GM03348 (cell line): Measurements from ENCODE around the gene SEC24D.
A peak's percentile ranks its signal among the peaks of the same experiment; 100 is the strongest.

Experiments
- DNase-seq: peaks from one replicate; pipeline ENCODE4 v3.0.0; 2012; ENCODE audit warnings: low spot score

The SEC24D gene

DNA sequence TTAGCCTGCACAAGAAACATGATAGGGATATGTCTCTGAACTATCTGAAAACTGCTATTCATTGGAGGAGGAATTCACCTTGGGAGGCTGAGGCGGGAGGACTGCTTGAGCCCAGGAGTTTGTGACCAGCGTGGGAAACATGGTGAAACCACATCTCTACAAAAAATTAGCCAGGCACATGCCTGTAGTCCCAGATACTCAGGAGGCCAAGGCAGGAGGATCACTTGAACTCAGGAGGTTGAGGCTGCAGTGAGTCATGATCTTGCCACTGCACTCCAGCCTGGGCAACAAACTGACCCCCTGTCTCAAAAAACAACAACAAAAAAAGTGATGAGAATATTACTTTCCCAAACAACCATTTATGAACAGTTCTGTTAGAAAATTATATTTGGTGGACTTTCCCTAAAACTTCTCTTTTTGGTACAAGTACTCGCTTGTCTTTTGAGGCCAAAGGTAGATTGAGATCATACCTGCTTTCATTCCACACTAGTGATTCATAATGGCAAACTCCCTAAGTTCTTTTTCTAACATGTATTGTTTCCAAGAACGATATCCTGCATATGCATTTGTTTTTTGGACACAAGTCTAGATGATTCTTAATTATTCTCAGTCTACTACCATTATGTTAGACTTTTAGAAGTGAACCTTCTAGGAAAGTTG is 117.3 kb downstream of the SEC24D start:
- DNase-seq = no peak

- no peak for DNase-seq
Observed at GRCh38 chr4:118716304-118716703, 119.6 kb downstream of the SEC24D start.

GRCh38 chr4:118714682-118715081 is 121.2 kb downstream of the SEC24D start:
- no peak for DNase-seq

DNA sequence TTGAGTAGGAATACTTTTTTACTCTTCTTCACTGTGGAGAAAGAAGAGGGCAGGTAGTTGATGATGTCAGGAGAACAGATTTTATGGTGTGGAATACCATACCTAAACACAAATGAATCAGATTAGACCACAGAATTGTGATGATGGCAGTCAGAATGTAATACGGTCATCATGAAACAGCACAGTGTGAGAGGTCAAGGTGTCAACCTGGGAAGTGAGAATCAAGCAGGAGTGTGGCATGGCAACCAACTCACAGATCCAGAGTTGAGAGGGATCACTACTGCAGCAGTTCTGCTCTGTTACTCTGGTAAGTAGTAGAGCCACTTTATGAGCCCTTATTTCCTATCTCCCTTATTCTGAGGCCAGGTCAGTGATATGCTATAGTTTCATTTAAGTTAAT is 123.1 kb downstream of the SEC24D start:
- DNase-seq = no peak

- DNase-seq = no peak
Observed at GRCh38 chr4:118711052-118711451, 124.9 kb downstream of the SEC24D start.

DNA sequence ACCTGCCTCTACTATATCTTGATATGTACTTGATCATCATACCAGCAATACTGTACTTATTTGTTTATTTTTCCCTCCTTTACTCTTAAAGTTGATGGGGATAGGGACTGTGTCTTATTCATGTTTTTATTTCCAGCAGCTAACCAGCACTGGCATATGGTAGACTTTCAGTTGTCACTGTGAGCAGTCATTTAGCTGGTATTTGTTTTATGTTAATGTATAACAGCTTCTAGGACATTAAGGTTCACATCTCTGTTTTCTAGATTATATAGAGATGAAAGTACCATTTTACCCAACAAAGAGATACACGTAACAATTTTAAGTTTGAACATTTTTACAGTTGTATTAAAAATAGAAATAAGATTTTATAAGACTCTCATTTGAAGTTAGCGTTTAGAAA is 132.8 kb downstream of the SEC24D start:
- no peak for DNase-seq

DNA sequence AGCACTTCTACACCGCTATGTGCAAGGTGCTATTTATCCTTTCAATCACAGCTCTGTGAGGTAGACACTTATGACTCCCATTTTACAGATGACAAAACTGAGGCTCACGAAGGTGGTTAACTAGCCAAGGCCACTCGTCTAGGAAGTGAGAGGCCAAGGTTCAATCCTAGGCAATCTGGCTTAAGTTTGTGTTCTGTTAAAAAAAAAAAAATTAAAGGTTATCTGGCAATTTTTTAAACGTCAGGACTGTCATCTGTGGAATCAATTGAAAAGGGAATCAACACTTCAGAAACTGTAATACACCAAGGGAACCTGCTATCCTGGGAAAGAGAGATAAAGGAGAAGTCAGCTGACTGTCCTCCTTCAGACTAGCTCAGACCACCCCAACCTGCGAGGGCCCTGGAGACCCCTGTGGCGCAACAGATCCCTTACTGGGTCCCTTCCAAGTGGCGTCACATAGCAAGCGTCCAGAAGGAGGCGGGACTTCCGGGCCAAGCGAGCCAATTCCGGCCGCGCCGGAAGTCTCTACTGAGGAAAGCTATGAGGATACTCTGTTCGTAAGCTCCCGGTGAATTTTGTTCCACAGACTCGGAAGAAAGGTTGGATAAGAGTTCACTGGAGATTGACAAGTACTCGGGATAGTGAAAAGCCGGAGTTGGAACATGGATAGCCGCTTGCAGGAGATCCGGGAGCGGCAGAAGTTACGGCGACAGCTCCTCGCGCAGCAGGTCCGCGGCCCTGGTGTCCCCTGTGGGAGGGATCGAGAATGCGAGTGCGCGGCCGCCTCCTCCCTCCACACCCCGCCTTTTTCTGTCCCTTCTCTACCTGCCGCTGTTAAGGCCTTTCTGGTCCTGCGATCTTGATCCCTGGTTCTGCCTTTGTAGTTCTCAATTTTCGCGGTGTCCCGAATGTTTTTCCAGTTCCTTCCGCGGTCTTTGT is 150.8 kb downstream of the SEC24D start, which contains the start of gene METTL14:
Gene METTL14, plus strand, starts transcription at position 520 of the 939 bp plus-strand sequence. Its CDS starts 143 bp downstream, at position 663.
- DNase-seq = peak; percentile 91

- DNase-seq = no peak
Observed at GRCh38 chr4:118683513-118683912, 152.4 kb downstream of the SEC24D start.

- DNase-seq = peak; percentile 62
Observed at GRCh38 chr4:118682928-118683327, 153.0 kb downstream of the SEC24D start.

GRCh38 chr4:118680808-118681207 is 155.1 kb downstream of the SEC24D start:
- DNase-seq = no peak

DNA sequence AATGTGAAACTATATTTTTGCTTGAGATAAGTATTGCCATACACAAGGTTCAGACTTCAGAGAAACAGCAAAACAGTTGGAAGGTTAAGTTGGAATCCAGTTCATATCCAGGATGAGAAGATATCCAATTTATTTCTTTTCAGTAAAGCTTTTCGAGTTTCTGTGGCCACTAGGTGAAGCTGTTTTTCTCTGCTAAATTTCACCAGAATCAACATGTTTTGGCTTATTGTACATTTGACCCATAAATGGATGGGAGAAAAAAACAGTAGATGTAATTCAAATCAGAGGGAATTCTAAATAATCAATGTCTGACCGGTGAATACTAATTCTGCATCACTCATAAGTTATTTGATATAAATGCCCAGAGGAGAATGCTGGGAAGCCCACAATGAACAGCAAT is 159.8 kb downstream of the SEC24D start:
- DNase-seq = no peak
